ENCODE measurements around the gene AKT3. TPM values are rescaled to one million over a fixed set of nuclear protein-coding genes. Genes with fewer than 3 reads are reported as not detected.
"Not testable (repeated sequence)": the region's sequence is repeated elsewhere in the genome, so short reads cannot be mapped to it uniquely, and the experiment has no call there.

Gene AKT3
- total RNA-seq, 1 donor from 2014 or later: 65.4 TPM

- DNase-seq (ENCODE audit: low read depth, low spot score): no peak
Observed at GRCh38 chr1:243842161-243842560, 7.9 kb downstream of the AKT3 start.

GRCh38 chr1:243841507-243841906 is 8.5 kb downstream of the AKT3 start:
- DNase-seq (ENCODE audit: low read depth, low spot score): no peak

- no peak for DNase-seq (ENCODE audit: low read depth, low spot score)
Observed at GRCh38 chr1:243837907-243838535, 12.0 kb downstream of the AKT3 start.

DNA sequence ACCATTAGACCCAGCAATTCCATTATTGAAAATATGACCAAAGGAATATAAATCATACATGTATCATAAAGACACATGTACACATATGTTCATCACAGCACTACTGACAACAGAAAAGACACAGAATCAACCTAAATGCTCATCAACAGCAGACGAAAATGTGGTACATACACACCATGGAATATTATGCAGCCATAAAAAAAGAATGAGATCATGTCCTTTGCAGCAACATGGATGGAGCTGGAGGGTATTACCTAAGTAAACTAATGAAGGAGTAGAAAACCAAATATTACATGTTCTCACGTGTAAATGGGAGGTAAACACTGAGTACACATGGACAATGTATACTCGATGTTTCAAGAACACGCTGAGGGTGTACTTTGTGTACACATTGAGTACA is 15.9 kb downstream of the AKT3 start:
- no peak for DNase-seq (ENCODE audit: low read depth, low spot score)

- no peak for DNase-seq (ENCODE audit: low read depth, low spot score)
Observed at GRCh38 chr1:243831463-243831862, 18.6 kb downstream of the AKT3 start.

DNA sequence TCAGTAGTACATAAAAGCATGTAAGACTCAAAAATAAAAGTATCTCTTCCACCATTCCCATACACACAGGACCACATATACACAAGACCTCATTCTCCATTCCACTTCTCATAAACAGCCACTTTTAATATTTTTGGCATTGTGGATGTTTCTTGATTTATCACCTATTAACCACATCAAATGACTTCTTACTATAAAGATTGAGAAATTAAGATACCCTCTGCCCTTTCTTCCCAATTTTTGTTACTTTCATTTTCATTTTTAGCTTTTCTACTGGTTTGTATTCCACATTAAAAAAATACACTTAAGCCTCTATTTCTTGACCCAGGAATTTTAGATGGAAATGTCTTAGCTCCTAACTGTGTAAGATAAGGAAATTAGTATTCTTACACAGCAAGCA is 22.8 kb downstream of the AKT3 start:
- no peak for DNase-seq (ENCODE audit: low read depth, low spot score)

GRCh38 chr1:243824907-243825306 is 25.1 kb downstream of the AKT3 start:
- not testable (repeated sequence) for DNase-seq (ENCODE audit: low read depth, low spot score)

DNA sequence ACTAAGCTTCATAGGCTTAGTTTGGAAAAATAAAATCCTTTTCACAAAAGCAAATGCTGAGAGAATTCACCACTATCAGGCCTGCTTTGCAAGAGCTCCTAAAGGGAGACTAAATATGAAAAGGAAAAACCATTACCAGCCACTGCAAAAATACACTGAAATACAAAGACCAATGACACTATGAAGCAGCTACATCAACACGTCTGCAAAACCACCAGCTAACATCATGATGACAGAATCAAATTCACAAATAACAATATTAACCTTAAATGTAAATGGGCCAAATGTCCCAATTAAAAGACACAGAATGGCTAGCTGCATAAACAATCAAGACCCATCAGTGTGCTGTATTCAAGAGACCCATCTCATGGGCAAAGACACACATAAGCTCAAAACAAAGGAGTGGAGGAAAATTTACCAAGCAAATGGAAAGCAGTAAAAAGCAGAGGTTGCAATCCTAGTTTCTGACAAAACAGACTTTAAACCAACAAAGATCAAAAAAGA is 28.8 kb downstream of the AKT3 start:
- no peak for DNase-seq (ENCODE audit: low read depth, low spot score)

- no peak for DNase-seq (ENCODE audit: low read depth, low spot score)
Observed at GRCh38 chr1:243819438-243819839, 30.6 kb downstream of the AKT3 start.

DNA sequence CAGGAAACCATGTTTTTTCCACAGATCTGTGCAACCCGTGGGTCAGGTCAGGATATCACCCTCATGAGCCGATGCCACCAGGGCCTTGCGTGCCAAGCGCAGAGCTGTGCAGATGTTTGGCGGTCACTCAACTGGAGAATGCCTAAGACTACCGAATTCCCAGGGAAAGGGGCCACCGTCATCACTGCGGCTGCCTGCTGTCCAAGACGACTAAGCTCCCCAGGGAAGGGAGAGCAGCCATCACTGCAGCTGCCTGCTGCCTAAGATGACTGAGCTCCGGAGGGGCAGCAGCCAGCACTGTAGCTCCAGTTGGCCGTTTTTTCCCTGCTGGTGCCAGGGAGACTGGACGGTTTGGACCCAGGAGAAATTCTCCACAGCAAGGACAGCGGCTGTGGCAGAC is 31.1 kb downstream of the AKT3 start:
- no peak for DNase-seq (ENCODE audit: low read depth, low spot score)

GRCh38 chr1:243814718-243815117 is 35.3 kb downstream of the AKT3 start:
- DNase-seq (ENCODE audit: low read depth, low spot score): no peak

- not testable (repeated sequence) for DNase-seq (ENCODE audit: low read depth, low spot score)
Observed at GRCh38 chr1:243807346-243807745, 42.7 kb downstream of the AKT3 start.

DNA sequence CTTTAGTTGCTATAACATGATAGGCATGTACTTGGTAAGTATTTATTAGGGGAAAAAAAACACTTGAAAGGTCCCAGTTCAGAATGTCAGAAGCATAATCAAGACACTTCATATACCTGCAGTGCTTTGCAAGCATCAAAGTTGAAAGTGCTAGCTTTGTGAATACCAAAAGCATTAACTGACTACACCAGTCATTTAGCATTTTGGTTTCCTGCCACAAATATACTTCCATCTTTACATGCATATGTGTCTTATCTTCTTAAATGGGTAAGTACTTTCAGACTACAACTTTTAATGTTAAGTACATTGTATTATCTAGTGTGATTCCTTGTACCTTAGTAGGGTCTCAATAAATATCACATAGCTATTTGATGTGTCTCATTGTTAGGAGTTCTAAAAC is 43.7 kb downstream of the AKT3 start:
- DNase-seq (ENCODE audit: low read depth, low spot score): no peak

DNA sequence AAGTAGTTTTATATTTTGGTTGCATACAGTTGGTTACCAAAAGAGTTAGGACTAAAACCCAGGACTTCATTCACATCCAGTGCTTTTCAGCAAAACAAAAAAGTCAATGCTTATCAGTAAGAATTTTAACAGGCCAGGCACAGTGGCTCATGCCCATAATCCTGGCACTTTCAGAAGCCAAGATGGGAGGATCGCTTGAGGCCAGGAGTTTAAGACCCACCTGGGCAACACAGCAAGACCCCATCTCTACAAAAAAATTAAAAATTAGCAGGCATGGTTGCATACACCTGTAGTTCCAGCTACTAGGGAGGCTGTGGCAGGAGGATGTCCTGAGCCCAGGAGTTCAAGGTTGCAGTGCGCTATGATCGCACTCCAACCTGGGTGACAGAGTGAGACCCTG is 47.3 kb downstream of the AKT3 start:
- no peak for DNase-seq (ENCODE audit: low read depth, low spot score)

DNA sequence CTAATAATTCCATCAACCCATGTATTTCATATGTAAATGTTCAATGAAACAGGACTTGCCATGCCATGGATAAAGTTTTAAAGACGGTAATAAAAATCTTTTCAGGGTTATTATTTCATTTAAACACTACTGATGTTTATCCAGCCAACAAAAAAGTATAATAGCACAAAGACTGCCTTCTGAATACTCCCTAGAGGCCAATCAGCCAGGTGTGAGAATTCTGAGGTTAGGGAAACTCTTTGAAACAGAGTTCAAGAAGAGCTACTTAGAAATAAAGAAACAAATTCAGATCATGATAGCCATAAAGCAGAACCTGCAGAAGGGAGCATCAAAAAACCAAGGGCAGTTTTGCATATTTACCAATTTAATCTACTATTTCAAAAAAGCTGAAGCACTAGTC is 48.7 kb downstream of the AKT3 start:
- no peak for DNase-seq (ENCODE audit: low read depth, low spot score)

GRCh38 chr1:243799908-243800307 is 50.1 kb downstream of the AKT3 start:
- DNase-seq (ENCODE audit: low read depth, low spot score): no peak

DNA sequence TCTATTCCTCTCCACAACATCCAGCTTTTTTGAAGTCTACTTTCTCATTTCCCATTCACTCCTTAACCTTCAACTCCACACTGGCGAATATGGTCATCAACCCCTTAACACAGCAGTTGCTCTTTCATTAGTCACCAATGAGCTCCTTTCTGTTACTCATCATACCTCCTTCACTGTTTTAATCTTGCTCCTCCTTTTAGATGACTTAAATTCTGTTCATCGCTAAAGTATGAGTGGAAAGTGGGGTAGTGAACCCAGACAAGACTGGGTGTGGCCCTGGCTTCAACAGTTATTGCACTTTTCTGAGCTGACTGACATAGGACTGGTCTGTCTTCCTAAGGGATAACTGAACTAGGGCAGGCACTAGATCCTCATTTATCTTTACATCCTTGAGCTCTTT is 51.3 kb downstream of the AKT3 start:
- DNase-seq (ENCODE audit: low read depth, low spot score): no peak

DNA sequence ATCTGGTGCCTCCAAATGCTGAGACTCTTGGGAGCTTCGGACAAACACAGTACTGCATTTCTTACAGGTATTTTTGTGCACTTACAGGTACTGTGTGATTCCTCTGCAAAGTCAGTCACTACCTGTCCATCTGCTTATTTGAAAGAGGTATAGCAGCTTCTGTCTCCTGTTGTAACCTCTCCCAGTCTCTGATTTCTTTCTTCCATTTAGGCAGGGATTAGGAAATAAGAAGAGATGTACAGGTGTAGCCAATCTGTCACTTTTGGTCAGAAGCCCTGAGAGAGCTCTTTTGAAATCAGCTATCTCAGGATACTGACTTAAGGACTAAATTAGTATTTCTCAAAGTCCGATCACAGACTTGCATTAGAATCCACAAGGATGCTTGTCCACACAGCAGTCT is 54.0 kb downstream of the AKT3 start:
- DNase-seq (ENCODE audit: low read depth, low spot score): no peak

- DNase-seq (ENCODE audit: low read depth, low spot score): no peak
Observed at GRCh38 chr1:243793298-243793697, 56.7 kb downstream of the AKT3 start.

- no peak for DNase-seq (ENCODE audit: low read depth, low spot score)
Observed at GRCh38 chr1:243792891-243793290, 57.2 kb downstream of the AKT3 start.

- no peak for DNase-seq (ENCODE audit: low read depth, low spot score)
Observed at GRCh38 chr1:243792401-243792800, 57.6 kb downstream of the AKT3 start.

GRCh38 chr1:243791586-243792267 is 58.3 kb downstream of the AKT3 start:
- peak; percentile 54 for DNase-seq (ENCODE audit: low read depth, low spot score)

- no peak for DNase-seq (ENCODE audit: low read depth, low spot score)
Observed at GRCh38 chr1:243790404-243790803, 59.6 kb downstream of the AKT3 start.

Data from pulmonary artery endothelial cell (primary cell).